Mucosa of gallbladder (tissue), 1 donor: ENCODE measurements around the gene NCKAP5L. TPM values are rescaled to one million over a fixed set of nuclear protein-coding genes. Genes with fewer than 3 reads are reported as not detected.
"Not testable (repeated sequence)": the region's sequence is repeated elsewhere in the genome, so short reads cannot be mapped to it uniquely, and the experiment has no call there.

Experiments
- DNase-seq: peaks from one replicate; pipeline ENCODE4 v3.0.0-alpha.2; 2020; ENCODE audit warnings: low spot score
- total RNA-seq: library from RNA; stranded (reverse); gene quantifications from one replicate; pipeline ENCODE4 v1.2.1, GENCODE V29; 2021
- donor health status: DM: no; HTN: no; CAD: no.

Gene NCKAP5L
- total RNA-seq, 1 donor from 2014 or later, result 22.0 TPM

GRCh38 chr12:49798248-49798647, 30.0 kb downstream of the NCKAP5L start:
- no peak for DNase-seq

- no peak for DNase-seq
Measured at GRCh38 chr12:49797449-49797776, 30.8 kb downstream of the NCKAP5L start.

- no peak for DNase-seq
Measured at GRCh38 chr12:49796606-49797448, 31.4 kb downstream of the NCKAP5L start.

- no peak for DNase-seq
Measured at GRCh38 chr12:49796155-49796554, 32.1 kb downstream of the NCKAP5L start.

- no peak for DNase-seq
Measured at GRCh38 chr12:49795654-49796105, 32.5 kb downstream of the NCKAP5L start.

- DNase-seq, result no peak
Measured at GRCh38 chr12:49794811-49795653, 33.2 kb downstream of the NCKAP5L start.

GRCh38 chr12:49794021-49794420, 34.2 kb downstream of the NCKAP5L start:
- no peak for DNase-seq

GRCh38 chr12:49793620-49794019, 34.6 kb downstream of the NCKAP5L start:
- no peak for DNase-seq

GRCh38 chr12:49792976-49793580, 35.1 kb downstream of the NCKAP5L start:
- no peak for DNase-seq

GRCh38 chr12:49792181-49792970, 35.8 kb downstream of the NCKAP5L start:
- no peak for DNase-seq

- no peak for DNase-seq
Measured at GRCh38 chr12:49791700-49792099, 36.5 kb downstream of the NCKAP5L start.

- no peak for DNase-seq
Measured at GRCh38 chr12:49790741-49791555, 37.3 kb downstream of the NCKAP5L start.

- no peak for DNase-seq
Measured at GRCh38 chr12:49789992-49790391, 38.2 kb downstream of the NCKAP5L start.

- no peak for DNase-seq
Measured at GRCh38 chr12:49787672-49788071, 40.5 kb downstream of the NCKAP5L start.

GRCh38 chr12:49784756-49785409, 43.3 kb downstream of the NCKAP5L start:
- no peak for DNase-seq

GRCh38 chr12:49783917-49784676, 44.1 kb downstream of the NCKAP5L start:
- no peak for DNase-seq

GRCh38 chr12:49780914-49781313, 47.3 kb downstream of the NCKAP5L start:
- not testable (repeated sequence) for DNase-seq

GRCh38 chr12:49779581-49779980, 48.6 kb downstream of the NCKAP5L start:
- DNase-seq, result no peak
